CD4-positive, alpha-beta T cell (primary cell): ENCODE results near the gene LAMA1. TPM values are rescaled to one million over a fixed set of nuclear protein-coding genes. Genes with fewer than 3 reads are reported as not detected.

Source experiments
- ATAC-seq: fragments of 200-7000 bp; cut with Tn5 transposase; one replicate; pipeline ENCODE4 v1.10.0; 2022; ENCODE audit warnings: mild to moderate bottlenecking; ENCODE audit not compliant: poor library complexity
- CTCF ChIA-PET: fragments of 350-600 bp; sonication (Branson Sonifier 250); formaldehyde crosslinking; loops from one replicate; lab custom pipeline; 2021; ENCODE audit warnings: antibody characterized with exemption, inconsistent platforms; lab: Charles Lee
- POLR2A ChIA-PET: fragments of 350-600 bp; sonication (Branson Sonifier 250); formaldehyde crosslinking; loops from one replicate; lab custom pipeline; 2021; ENCODE audit warnings: antibody characterized with exemption, inconsistent platforms; lab: Charles Lee
- DNase-seq, 14 experiments: peaks; one replicate each; pipeline ENCODE4 v3.0.0-alpha.2; 2013 to 2020; ENCODE audit warnings: mixed read lengths in 2 of 14
- H3K27ac ChIP-seq, 2 donors: one replicate each; pipeline versions ENCODE4 v1.5.1 to v1.7.0; 2013; ENCODE audit warnings: low read length in 2 of 2, low read depth in 1 of 2, mild to moderate bottlenecking in 1 of 2
- H3K27me3 ChIP-seq, 2 experiments: 1 replicate in 1 of 2; 2 replicates in 1 of 2; pipeline versions ENCODE4 v1.6.1 to v1.7.0; 2013; ENCODE audit warnings: low read length in 2 of 2, control low read depth in 1 of 2, mild to moderate bottlenecking in 1 of 2, moderate library complexity in 1 of 2; ENCODE audit not compliant: insufficient read depth in 2 of 2, control insufficient read depth in 1 of 2
- H3K36me3 ChIP-seq: one replicate; pipeline ENCODE4 v1.6.1; 2013; ENCODE audit warnings: low read length, control low read depth; ENCODE audit not compliant: insufficient read depth
- H3K4me1 ChIP-seq: one replicate; pipeline ENCODE4 v1.6.1; 2013; ENCODE audit warnings: low read length, control low read depth; ENCODE audit not compliant: insufficient read depth
- H3K4me3 ChIP-seq: one replicate; pipeline ENCODE4 v1.5.1; 2013; ENCODE audit warnings: mild to moderate bottlenecking, low read length, moderate library complexity
- H3K9me3 ChIP-seq, 2 experiments: 1 replicate in 1 of 2; 2 replicates in 1 of 2; pipeline versions ENCODE4 v1.6.1 to v1.7.0; 2013; ENCODE audit warnings: low read length in 2 of 2, mild to moderate bottlenecking in 2 of 2, control low read depth in 1 of 2, moderate library complexity in 1 of 2; ENCODE audit not compliant: control insufficient read depth in 1 of 2, insufficient read depth in 1 of 2
- H3K27ac Mint-ChIP-seq: one replicate; pipeline ENCODE4 v1.8.0; 2020; ENCODE audit warnings: mixed read lengths
- H3K27me3 Mint-ChIP-seq: one replicate; pipeline ENCODE4 v1.8.0; 2021; ENCODE audit warnings: mixed read lengths
- H3K36me3 Mint-ChIP-seq: one replicate; pipeline ENCODE4 v1.8.0; 2021; ENCODE audit warnings: low read depth, mixed read lengths
- H3K4me1 Mint-ChIP-seq: one replicate; pipeline ENCODE4 v1.8.0; 2021; ENCODE audit warnings: low read depth, mixed read lengths
- H3K4me3 Mint-ChIP-seq: one replicate; pipeline ENCODE4 v1.8.0; 2020; ENCODE audit warnings: mild to moderate bottlenecking, mixed read lengths
- H3K9me3 Mint-ChIP-seq: one replicate; pipeline ENCODE4 v1.8.0; 2020; ENCODE audit warnings: mixed read lengths
- CTCF ChIP-seq: fragments of 200-600 bp; IDR thresholded peaks from one replicate; pipeline ENCODE4 v1.8.0; 2022; ENCODE audit warnings: antibody characterized with exemption, mild to moderate bottlenecking
- intact Hi-C, 2 experiments: fragments of 100-400 bp; cut with DNase I in 1 of 2; cut with micrococcal nuclease in 1 of 2; formaldehyde crosslinking; loops; one replicate each; pipeline versions ENCODE4 v1.15.1 to v1.9.0; 2023 to 2025; cut with DNase I, micrococcal nuclease
- total RNA-seq, 174 experiments: library from RNA in 2 of 174; stranded (reverse) in 2 of 174; gene quantifications; one replicate each; pipeline ENCODE4 v1.2.3 and lab custom pipeline; 2021 to 2026

LAMA1 gene
- total RNA-seq, 2 experiments from 2014 or later, result not detected

DNA sequence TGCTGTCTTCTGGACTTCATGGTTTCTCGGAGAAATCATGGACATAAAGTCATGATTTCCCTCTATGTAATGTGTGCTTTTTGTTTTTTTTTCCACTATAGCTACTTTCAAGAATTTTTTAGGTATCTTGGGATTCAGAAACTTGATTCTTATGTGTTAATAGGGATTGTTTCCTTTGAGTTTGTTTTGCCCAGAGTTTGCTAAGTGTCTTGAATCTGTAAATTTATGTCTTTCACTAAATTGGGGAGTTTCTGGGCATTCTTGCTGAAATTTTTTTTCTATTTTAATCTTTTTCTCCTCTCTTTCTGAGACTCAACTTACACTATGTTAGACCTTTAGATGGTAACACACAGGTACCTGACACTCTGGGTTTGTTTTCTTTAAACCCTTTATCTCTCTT is 182.7 kb downstream of the LAMA1 start:
- Mint-ChIP-seq H3K27me3 (peaks cover 30% of the 10 kb centered on the region), H3K9me3 (no peaks in the 10 kb centered on the region), H3K27ac (no peak overlapping the region), H3K4me1 (no peaks in the 10 kb centered on the region), H3K4me3 (no peak overlapping the region), H3K36me3 (no peaks in the 10 kb centered on the region)
- ATAC-seq (no peak), DNase-seq (no peak)
- intact Hi-C loops, result no loop called here
- no peak for TF ChIP-seq CTCF
- H3K4me1 ChIP-seq, result no peaks in the 10 kb centered on the region
- ChIA-PET CTCF (no interaction called here), POLR2A (no interaction called here)
- H3K36me3 ChIP-seq, result no peaks in the 10 kb centered on the region
- peaks cover 0 to 2% of the 10 kb centered on the region in 2 experiments for H3K9me3 ChIP-seq
- no peak overlapping the region for H3K27ac ChIP-seq
- H3K27me3 ChIP-seq, result peaks cover 0 to 2% of the 10 kb centered on the region in 2 experiments
- H3K4me3 ChIP-seq, result no peak overlapping the region

DNA sequence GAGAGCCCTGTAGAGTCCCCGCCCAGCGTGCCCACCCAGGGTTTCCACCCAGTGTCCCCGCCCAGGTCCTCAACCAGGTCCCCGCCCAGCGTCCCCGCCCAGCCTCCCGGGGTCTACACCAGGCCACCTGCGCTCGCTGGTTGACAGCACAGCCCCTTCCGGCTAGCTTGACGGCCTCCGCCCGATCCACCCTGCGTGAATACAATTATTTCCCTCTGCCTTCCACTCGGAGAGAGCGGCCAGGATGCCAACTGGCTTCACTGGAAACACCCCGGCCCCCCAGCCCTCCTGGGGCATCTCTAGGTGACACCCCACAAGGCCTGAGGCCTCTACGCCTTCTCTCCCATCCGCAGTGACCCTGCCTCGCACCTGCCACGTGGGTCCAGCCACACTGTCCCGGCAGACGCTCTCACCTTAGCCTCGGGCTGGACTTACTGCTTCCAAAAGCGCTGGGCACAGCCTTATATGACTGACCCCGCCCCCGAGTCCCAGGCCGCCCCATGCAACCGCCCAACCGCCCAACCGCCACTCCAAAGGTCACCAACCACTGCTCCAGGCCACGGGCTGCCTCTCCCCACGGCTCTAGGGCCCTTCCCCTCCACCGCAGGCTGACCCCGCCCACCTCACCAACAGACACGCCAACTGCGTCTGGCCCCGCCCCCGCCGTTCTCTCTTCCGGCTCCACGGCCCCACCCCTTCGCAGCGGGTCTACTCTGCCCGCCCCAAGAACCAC is 188.1 kb downstream of the LAMA1 start:
- H3K9me3 ChIP-seq, result peaks cover 0 to 18% of the 10 kb centered on the region in 2 experiments
- Mint-ChIP-seq H3K4me1 (no peaks in the 10 kb centered on the region), H3K36me3 (no peaks in the 10 kb centered on the region), H3K9me3 (peaks cover 5% of the 10 kb centered on the region), H3K27me3 (peaks cover under 1% of the 10 kb centered on the region), H3K27ac (no peak overlapping the region), H3K4me3 (no peak overlapping the region)
- no peak overlapping the region for H3K27ac ChIP-seq
- DNase-seq (no peak), ATAC-seq (no peak)
- CTCF ChIA-PET, result no interaction called here
- intact Hi-C loops, result no loop called here
- no peaks in the 10 kb centered on the region for H3K4me1 ChIP-seq
- no peaks in the 10 kb centered on the region for H3K36me3 ChIP-seq
- TF ChIP-seq CTCF, result no peak
- no peaks in the 10 kb centered on the region for H3K27me3 ChIP-seq
- POLR2A ChIA-PET, result no interaction called here
- no peak overlapping the region for H3K4me3 ChIP-seq

GRCh38 chr18:6928359-6928758 is 189.2 kb downstream of the LAMA1 start:
- no peaks in the 10 kb centered on the region for H3K36me3 ChIP-seq
- no peaks in the 10 kb centered on the region for H3K27me3 ChIP-seq
- no peak for DNase-seq
- H3K4me3 Mint-ChIP-seq, result no peak overlapping the region
- ChIA-PET POLR2A (no interaction called here), CTCF (no interaction called here)
- ATAC-seq, result no peak
- H3K9me3 Mint-ChIP-seq, result peaks cover 5% of the 10 kb centered on the region
- H3K27ac Mint-ChIP-seq, result no peak overlapping the region
- no peaks in the 10 kb centered on the region for H3K4me1 ChIP-seq
- TF ChIP-seq CTCF, result no peak
- H3K27ac ChIP-seq, result no peak overlapping the region
- peaks cover 0 to 18% of the 10 kb centered on the region in 2 experiments for H3K9me3 ChIP-seq
- H3K36me3 Mint-ChIP-seq, result no peaks in the 10 kb centered on the region
- no peak overlapping the region for H3K4me3 ChIP-seq
- H3K27me3 Mint-ChIP-seq, result peaks cover 4% of the 10 kb centered on the region
- H3K4me1 Mint-ChIP-seq, result no peaks in the 10 kb centered on the region
- intact Hi-C loops, result no loop called here
